GM21576 (cell line): ENCODE measurements around the gene KCTD13.
"Not testable (repeated sequence)": the region's sequence is repeated elsewhere in the genome, so short reads cannot be mapped to it uniquely, and the experiment has no call there.

Source experiments
- ATAC-seq: cut with Tn5 transposase; IDR thresholded peaks from one replicate; pipeline ENCODE4 v1.9.1; 2021; ENCODE audit warnings: mild to moderate bottlenecking, moderate library complexity; ENCODE audit not compliant: unreplicated experiment

The KCTD13 gene

DNA sequence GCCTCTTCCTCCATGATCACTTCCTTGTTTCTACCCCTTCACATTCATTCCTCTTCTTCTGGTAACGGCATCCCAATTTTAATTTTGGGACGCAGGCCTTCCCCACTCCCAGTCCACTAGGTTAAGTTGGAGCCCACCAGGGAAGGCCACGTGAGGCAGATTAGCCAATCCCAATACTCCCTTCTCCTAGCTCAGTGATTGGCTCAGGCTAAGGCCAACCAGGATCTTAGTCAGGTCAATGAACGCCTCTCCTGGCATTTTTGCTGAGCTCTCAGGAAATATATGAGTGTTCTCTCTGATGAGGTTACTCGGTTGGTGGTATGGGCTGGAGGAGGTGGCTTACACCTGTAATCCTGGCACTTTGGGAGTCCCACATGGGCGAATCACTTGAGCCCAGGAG is 42.0 kb downstream of the KCTD13 start:
- no peak for ATAC-seq

DNA sequence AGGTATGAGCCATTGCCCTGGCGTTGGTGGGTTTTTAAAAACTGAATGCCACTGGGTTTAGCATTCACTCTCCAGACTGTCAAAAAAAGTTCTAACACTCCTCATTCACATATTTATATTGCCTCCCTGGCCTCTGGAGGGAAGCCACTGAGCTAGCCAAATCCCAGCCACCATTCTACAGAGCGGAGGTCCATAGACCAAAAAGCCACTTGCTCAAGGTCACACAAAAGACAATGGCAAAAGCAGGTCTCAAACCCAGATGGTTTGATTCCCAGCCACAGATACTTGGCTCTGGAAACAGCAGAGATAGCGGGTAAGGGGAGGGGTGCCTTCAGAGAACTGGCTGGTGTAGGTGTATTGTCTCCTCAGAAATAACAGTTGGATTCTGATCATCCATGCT is 45.0 kb downstream of the KCTD13 start:
- ATAC-seq: no peak

GRCh38 chr16:29878172-29878571 is 47.9 kb downstream of the KCTD13 start:
- ATAC-seq: no peak

GRCh38 chr16:29877266-29877961 is 48.6 kb downstream of the KCTD13 start:
- no peak for ATAC-seq

DNA sequence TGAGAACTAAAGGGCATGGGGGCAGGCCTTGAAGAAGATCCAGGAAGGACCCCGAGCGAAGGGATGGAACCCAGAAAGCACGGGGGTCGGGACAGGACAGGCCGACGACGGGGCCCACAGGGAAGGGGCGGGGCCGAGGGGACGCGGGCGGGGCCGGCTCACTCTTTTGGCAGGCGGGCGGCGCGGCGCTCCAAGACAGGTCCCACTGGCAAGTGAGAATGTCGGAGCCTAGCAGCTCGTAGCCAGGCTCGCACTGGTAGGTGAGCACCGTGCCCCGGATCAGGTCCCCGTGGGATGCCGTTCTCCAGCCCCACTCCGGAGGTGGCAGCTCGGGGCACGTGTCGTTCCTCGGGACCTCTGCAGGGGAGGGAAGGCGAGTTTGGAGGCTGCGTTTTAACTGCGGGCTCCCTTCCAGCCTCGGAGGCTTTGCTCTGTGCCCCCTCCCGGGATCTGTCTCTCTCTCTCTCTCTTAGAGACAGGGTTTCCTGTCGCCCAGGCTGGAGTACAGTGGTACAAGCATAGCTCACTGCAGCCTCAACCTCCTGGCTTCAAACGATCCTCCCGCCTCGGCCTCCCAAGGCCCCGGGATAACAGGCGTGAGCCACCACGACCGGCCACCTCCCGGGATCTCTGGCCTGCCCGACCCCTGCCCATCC is 49.3 kb downstream of the KCTD13 start:
- ATAC-seq: no peak

DNA sequence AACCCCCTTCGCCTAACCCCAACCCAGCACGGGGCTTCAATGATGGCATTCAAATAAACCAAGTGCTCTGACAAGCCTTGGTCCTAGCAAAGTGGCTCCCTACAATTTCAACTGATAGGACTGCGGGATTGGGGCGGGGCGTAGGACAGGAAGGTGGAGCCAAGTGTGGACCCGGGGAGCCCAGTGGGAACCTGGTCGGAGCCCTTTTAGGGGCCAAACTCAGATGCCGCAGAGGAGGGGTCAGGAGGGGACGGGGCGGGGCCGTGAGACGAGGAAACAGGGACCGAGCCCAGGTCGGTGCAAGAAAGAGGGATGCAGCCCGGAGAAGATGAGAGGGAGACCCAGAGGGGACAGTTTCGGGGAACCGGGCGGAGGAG is 49.8 kb downstream of the KCTD13 start:
- ATAC-seq: no peak

DNA sequence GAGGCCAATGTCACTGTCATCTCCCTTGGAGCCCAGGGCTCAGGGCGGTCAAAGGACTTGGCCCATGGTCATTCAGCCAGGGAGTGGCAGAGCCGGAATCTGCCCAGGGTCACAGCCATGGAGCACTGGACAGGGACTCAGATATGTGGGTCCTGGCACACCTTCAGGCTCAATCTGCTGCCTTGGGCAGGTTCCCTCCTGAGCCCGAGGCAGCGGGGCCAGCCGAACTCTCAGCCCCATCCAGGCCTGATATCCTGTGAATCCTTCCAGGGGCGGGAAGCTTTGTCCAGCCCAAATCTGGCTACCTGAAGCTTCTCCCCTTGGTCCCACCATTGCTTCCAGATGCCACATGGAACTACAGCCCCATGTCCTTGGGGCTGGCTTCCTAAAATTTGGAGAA is 50.8 kb downstream of the KCTD13 start:
- ATAC-seq: no peak

DNA sequence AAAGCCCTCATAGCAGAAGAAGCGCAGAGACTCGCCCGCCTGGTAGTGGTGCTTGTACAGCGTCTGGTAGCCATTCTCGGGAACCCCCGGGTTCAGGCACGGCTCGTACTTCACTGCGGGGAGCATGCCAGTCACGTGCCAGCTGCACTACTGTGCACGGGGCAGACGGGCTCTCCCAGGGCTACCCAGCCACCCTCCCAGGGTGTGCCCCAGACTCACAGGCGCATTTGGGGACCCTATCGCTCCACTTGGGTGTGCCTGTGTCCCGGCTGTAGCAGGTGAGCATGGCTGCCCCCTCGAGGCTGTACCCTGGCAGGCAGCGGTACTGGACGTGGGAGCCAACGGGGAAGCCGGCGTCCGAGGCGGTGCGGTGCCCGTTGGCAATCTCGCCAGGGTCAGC is 52.7 kb downstream of the KCTD13 start:
- ATAC-seq: no peak

GRCh38 chr16:29871822-29872546 is 54.0 kb downstream of the KCTD13 start:
- ATAC-seq: no peak

- ATAC-seq: not testable (repeated sequence)
Measured at GRCh38 chr16:29869067-29869466, 57.0 kb downstream of the KCTD13 start.

DNA sequence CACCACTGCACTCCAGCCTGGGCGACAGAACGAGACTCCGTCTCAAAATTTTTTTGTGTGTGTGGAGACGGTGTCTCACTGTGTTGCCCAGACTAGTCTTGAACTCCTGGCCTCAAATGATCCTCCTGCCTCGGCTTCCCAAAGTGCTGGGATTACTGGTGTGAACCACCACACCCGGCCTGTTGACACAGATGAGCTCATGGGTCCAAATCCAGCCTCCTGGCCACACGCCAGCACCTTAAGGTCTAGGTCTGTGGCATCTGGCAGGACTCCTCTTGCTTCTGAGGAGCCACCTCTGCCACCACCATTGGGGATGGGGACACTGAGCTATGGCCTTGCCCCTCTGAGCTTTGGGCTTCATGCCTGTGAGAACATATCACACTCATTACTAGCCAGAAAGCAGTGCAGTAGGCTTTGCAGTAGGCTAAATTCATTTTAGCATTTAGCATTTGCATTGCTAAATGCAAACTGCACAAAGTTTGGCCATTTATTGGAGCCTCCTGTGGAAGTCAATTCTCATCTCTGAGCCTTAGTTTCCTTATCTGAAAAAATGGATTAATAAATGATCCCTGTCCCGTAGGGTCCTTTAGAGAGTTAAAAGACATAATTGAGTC is 57.5 kb downstream of the KCTD13 start:
- no peak for ATAC-seq

GRCh38 chr16:29864205-29864604 is 61.8 kb downstream of the KCTD13 start:
- no peak for ATAC-seq

DNA sequence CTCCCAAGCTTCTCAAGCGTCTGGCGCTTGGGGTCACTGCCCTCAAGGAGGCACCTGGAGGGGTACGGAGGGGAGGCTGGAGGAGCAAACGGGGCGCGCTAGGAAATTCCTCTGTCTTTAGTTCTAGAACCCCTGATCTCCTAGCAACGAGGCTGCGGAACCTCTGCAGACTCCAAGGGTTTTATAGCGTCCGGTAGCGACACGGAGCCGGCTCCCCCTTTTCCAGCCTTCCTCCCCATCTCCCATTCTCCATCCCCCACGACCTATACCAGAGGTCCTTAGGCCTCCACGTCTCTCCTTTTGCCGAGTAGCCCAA is 62.4 kb downstream of the KCTD13 start:
- no peak for ATAC-seq

DNA sequence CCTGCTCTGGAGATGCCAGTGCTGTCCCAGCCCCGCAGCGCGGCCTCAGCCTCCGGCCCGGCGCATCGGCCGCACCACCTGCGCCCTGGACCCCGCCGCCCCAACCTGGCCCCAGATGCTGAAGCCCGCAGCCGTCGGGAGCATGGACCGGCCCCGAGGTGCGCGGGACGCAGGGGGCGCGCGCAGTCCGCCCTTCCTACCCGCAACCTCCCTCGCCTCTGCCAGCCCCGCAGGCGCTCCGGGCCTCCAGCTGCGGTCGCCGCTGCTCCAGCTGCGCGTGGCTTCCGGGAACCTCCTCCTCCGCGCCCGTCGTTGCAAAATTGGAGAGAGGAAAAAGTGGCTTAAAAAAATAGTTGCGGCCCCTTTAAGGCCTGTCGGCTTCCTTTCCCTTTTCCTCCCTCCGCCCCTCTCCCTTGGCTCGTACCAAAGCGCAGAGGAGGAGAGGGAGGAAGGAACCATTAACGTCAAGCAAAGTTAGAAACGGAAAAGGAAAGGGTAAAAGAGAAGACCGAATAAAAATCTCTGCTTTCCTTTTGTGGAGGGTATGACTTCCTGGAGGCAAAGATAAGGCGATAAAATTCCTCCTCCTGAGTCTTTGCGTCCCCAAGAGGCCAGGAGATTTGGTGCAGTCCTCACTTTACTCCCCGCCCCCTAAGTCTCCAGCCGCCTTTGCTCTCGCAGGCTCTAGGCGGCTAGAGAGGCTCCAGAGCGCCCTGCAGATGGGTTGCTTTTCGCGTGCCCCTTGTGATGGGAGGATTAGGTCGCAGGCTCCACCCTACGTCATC is 63.0 kb downstream of the KCTD13 start, which contains the start of gene CDIPT:
Gene CDIPT, minus strand, starts transcription at position 343 of the 785 bp plus-strand sequence. CDS start 369 bp downstream, outside the sequence.
- ATAC-seq: peak; percentile 91

- no peak for ATAC-seq
Measured at GRCh38 chr16:29862383-29862883, 63.6 kb downstream of the KCTD13 start.

GRCh38 chr16:29860218-29860617 is 65.8 kb downstream of the KCTD13 start:
- no peak for ATAC-seq

DNA sequence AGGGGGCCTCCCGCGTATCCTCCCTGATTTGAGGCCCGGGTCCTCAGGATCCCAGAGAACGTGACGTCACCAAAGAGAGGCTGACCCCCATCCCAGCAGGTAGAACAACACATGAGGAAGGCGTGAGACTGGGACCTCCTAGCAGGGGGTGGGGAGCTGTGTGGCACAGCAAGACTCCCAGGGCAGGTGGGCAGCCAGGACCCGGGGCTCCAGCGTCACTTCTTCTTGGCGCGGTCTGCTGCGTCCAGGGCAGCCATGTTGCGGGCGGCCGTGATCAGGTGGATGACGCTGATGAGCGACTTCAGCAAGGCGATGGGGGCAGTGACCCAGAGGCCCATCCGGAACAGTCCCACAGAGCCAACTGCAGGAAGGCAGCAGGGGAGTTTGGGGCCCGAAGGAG is 67.1 kb downstream of the KCTD13 start:
- no peak for ATAC-seq

- ATAC-seq: no peak
Measured at GRCh38 chr16:29858149-29858849, 67.7 kb downstream of the KCTD13 start.

GRCh38 chr16:29857133-29857760 is 68.8 kb downstream of the KCTD13 start:
- no peak for ATAC-seq
